Neuronal stem cell (in vitro differentiated cells): Measurements from ENCODE around the gene DCC.

Experiments
- DNase-seq: peaks from one replicate; pipeline ENCODE4 v3.0.0-alpha.2; 2013; ENCODE audit warnings: low spot score
- H2AFZ ChIP-seq: one replicate; pipeline ENCODE4 v1.6.1; 2013; ENCODE audit warnings: mild to moderate bottlenecking, low read length, inconsistent platforms
- H2AK5ac ChIP-seq: 2 replicates; pipeline ENCODE4 v1.6.1; 2013; ENCODE audit warnings: low read depth, mild to moderate bottlenecking, inconsistent platforms, low read length, moderate library complexity, mixed read lengths
- H2BK120ac ChIP-seq: 2 replicates; pipeline ENCODE4 v1.6.1; 2013; ENCODE audit warnings: low read depth, mild to moderate bottlenecking, inconsistent platforms, low read length, moderate library complexity, mixed read lengths
- H2BK12ac ChIP-seq: one replicate; pipeline ENCODE4 v1.6.1; 2013; ENCODE audit warnings: low read length, inconsistent platforms
- H2BK15ac ChIP-seq: 2 replicates; pipeline ENCODE4 v1.6.1; 2013; ENCODE audit warnings: mild to moderate bottlenecking, low read length, inconsistent platforms, mixed read lengths
- H2BK5ac ChIP-seq: one replicate; pipeline ENCODE4 v1.6.1; 2013; ENCODE audit warnings: inconsistent platforms, mild to moderate bottlenecking, low read length, moderate library complexity
- H3K14ac ChIP-seq: one replicate; pipeline ENCODE4 v1.6.1; 2013; ENCODE audit warnings: low read length, inconsistent platforms
- H3K18ac ChIP-seq: 2 replicates; pipeline ENCODE4 v1.6.1; 2013; ENCODE audit warnings: low read length, inconsistent platforms
- H3K23ac ChIP-seq: 2 replicates; pipeline ENCODE4 v1.6.1; 2013; ENCODE audit warnings: low read depth, mild to moderate bottlenecking, mixed read lengths, low read length, inconsistent platforms; ENCODE audit not compliant: poor library complexity
- H3K27ac ChIP-seq: replicated peaks from 3 replicates; pipeline ENCODE4 v1.5.1; 2013; ENCODE audit warnings: low read length, inconsistent platforms
- H3K27me3 ChIP-seq, 3 experiments: 2 replicates each; pipeline ENCODE4 v1.6.1; 2013; ENCODE audit warnings: low read length in 3 of 3, mild to moderate bottlenecking in 2 of 3, inconsistent platforms in 1 of 3, low read depth in 1 of 3, mixed read lengths in 1 of 3, moderate library complexity in 1 of 3; ENCODE audit not compliant: control insufficient read depth in 3 of 3, insufficient read depth in 3 of 3
- H3K36me3 ChIP-seq, 2 donors: replicated peaks in 1 of 2; 2 replicates each; pipeline ENCODE4 v1.6.1; 2013; ENCODE audit warnings: low read length in 2 of 2; ENCODE audit not compliant: control insufficient read depth in 2 of 2, insufficient read depth in 2 of 2
- H3K4ac ChIP-seq: 2 replicates; pipeline ENCODE4 v1.6.1; 2013; ENCODE audit warnings: inconsistent platforms, mild to moderate bottlenecking, low read length, moderate library complexity
- H3K4me1 ChIP-seq, 2 donors: 1 replicate in 1 of 2; 2 replicates in 1 of 2; pipeline ENCODE4 v1.6.1; 2013; ENCODE audit warnings: low read length in 2 of 2, low read depth in 1 of 2; ENCODE audit not compliant: control insufficient read depth in 2 of 2, insufficient read depth in 1 of 2
- H3K4me2 ChIP-seq: one replicate; pipeline ENCODE4 v1.6.1; 2013; ENCODE audit warnings: mild to moderate bottlenecking, low read length, inconsistent platforms; ENCODE audit not compliant: insufficient read depth, poor library complexity, severe bottlenecking
- H3K4me3 ChIP-seq, 2 donors: 2 replicates each; pipeline ENCODE4 v1.5.1; 2013; ENCODE audit warnings: low read length in 2 of 2, mild to moderate bottlenecking in 2 of 2, inconsistent platforms in 1 of 2, moderate library complexity in 1 of 2
- H3K79me1 ChIP-seq: one replicate; pipeline ENCODE4 v1.6.1; 2013; ENCODE audit warnings: low read depth, mild to moderate bottlenecking, inconsistent platforms, low read length, moderate library complexity
- H3K9ac ChIP-seq: one replicate; pipeline ENCODE4 v1.6.1; 2013; ENCODE audit warnings: mild to moderate bottlenecking, low read depth, low read length, inconsistent platforms; ENCODE audit not compliant: poor library complexity
- H3K9me3 ChIP-seq, 2 donors: replicated peaks in 1 of 2; 2 replicates each; pipeline versions ENCODE3 to v1.6.1; 2013; ENCODE audit warnings: low read length in 2 of 2, mild to moderate bottlenecking in 2 of 2, inconsistent platforms in 1 of 2, low read depth in 1 of 2, mixed read lengths in 1 of 2, moderate library complexity in 1 of 2; ENCODE audit not compliant: control insufficient read depth in 2 of 2, insufficient read depth in 1 of 2
- H4K8ac ChIP-seq: one replicate; pipeline ENCODE4 v1.6.1; 2013; ENCODE audit warnings: low read depth, mild to moderate bottlenecking, inconsistent platforms, low read length, moderate library complexity
- H4K91ac ChIP-seq: one replicate; pipeline ENCODE4 v1.6.1; 2013; ENCODE audit warnings: low read length, low read depth, mild to moderate bottlenecking, inconsistent platforms; ENCODE audit not compliant: poor library complexity
- WGBS, 2 donors: extraction: QIAGEN DNeasy Blood & Tissue Kit; methylation state at CpG; one replicate each; pipeline ENCODE4 v1.1.7; 2013; ENCODE audit warnings: missing lambda C conversion rate in 2 of 2, mixed read lengths in 1 of 2; ENCODE audit not compliant: insufficient read length in 2 of 2, insufficient replicate concordance in 1 of 2; ENCODE audit errors: extremely low coverage in 2 of 2; 5-methylcytosine and 5-hydroxymethylcytosine counted together

Gene DCC

DNA sequence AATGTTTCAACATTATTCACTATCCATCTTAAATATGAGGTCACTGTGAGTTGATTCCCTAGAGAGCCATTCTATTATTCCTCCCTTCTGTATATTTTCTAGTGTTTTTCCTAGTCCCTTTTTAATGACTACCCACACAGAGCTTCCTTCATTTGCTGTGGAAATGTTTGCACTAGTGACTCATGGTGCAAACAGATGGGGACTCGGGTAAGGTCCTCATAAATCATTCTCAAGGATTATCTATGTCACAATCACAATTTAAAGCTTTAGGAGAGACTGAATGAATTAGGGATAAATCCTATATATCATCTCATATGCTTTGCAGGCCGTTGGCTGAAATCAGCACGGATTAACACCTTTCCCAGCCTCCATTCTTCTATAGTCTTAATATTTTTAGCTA is 159.6 kb downstream of the DCC start:
- H3K36me3 ChIP-seq: no peaks in the 10 kb centered on the region
- WGBS, 2 donors: no CpG with 5 or more reads among the region's 3 CpGs

DNA sequence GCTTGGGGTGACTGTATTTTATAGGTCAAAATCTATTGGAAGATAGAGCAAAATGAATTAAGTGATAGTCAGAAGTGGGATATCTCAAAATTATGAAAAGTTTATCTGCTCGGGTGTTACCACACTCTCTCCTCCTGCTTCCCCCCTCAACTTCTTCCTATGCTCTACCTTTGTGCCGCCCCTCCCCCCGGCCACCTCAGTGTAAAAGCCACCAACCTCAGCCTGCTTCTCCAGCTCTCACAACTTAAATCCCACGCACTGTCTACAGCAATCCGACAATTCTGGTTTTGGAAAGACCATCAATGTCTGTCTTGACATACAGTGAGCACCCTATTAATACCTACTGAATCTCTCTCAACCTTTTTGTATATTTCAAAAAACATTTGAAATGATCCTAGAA is 164.6 kb downstream of the DCC start:
- no peak for DNase-seq
- Histone ChIP-seq H2AFZ (peak overlapping the region; percentile 42), H2AK5ac (no peak overlapping the region), H3K4me1 (no peaks in the 10 kb centered on the region), H2BK12ac (no peak overlapping the region), H3K9me3 (no peaks in the 10 kb centered on the region), H3K9ac (no peak overlapping the region), H3K4me3 (no peak overlapping the region), H2BK15ac (no peak overlapping the region), H3K18ac (no peak overlapping the region), H2BK5ac (no peak overlapping the region), H3K79me1 (no peaks in the 10 kb centered on the region), H4K8ac (no peak overlapping the region), H3K23ac (no peak overlapping the region), H3K36me3 (no peaks in the 10 kb centered on the region), H3K14ac (no peak overlapping the region), H2BK120ac (no peak overlapping the region), H3K4me2 (no peak overlapping the region), H4K91ac (no peak overlapping the region), H3K4ac (no peak overlapping the region), H3K27me3 (no peaks in the 10 kb centered on the region), H3K27ac (no peak overlapping the region)
- no CpG with 5 or more reads among the region's 5 CpGs for WGBS, 2 donors

More for the DNA sequence above, 159.6 kb downstream of the DCC start:
- no peaks in the 10 kb centered on the region for H3K27me3 ChIP-seq
- no peak overlapping the region for H3K14ac ChIP-seq
- no peak overlapping the region for H3K4me2 ChIP-seq
- no peak overlapping the region for H3K9ac ChIP-seq
- H2BK12ac ChIP-seq: no peak overlapping the region
- no peak overlapping the region for H3K18ac ChIP-seq
- H3K79me1 ChIP-seq: no peaks in the 10 kb centered on the region
- no peaks in the 10 kb centered on the region for H3K9me3 ChIP-seq
- H2BK15ac ChIP-seq: no peak overlapping the region
- no peak for DNase-seq
- H3K4ac ChIP-seq: no peak overlapping the region
- no peak overlapping the region for H4K8ac ChIP-seq
- no peak overlapping the region for H2BK120ac ChIP-seq
- H2AK5ac ChIP-seq: no peak overlapping the region
- H2BK5ac ChIP-seq: no peak overlapping the region
- H3K23ac ChIP-seq: no peak overlapping the region
- H4K91ac ChIP-seq: no peak overlapping the region
- no peak overlapping the region for H3K27ac ChIP-seq
- H2AFZ ChIP-seq: no peak overlapping the region
- H3K4me1 ChIP-seq: no peaks in the 10 kb centered on the region
- no peak overlapping the region for H3K4me3 ChIP-seq

DNA sequence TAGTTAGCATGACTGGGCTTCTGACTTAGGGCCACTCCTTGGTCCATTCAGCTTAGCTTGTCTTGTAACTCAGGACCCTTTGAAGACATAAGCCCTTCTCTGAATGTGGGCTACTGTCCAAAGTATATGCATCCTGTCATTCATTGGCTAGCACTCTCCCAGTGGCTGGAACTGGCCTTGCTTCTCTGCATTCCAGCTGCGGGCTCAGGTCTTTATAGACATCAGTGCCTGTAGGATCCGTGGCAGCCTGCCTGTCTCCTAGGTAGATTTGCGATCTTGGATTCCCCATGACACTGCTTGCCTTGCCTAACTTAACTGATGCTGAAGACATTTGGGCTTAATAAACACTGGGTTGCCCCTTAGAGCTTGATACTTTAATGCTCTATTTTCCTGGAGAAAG is 170.1 kb downstream of the DCC start:
- Histone ChIP-seq H3K23ac (no peak overlapping the region), H2BK5ac (no peak overlapping the region), H4K8ac (no peak overlapping the region), H3K4me2 (no peak overlapping the region), H2BK15ac (no peak overlapping the region), H3K27ac (no peak overlapping the region), H3K4me1 (no peaks in the 10 kb centered on the region), H3K18ac (no peak overlapping the region), H3K36me3 (no peaks in the 10 kb centered on the region), H3K4me3 (no peak overlapping the region), H3K14ac (no peak overlapping the region), H2BK120ac (no peak overlapping the region), H2AK5ac (no peak overlapping the region), H2BK12ac (no peak overlapping the region), H3K79me1 (no peaks in the 10 kb centered on the region), H3K27me3 (no peaks in the 10 kb centered on the region), H3K4ac (no peak overlapping the region), H4K91ac (no peak overlapping the region), H3K9me3 (no peaks in the 10 kb centered on the region), H3K9ac (no peak overlapping the region), H2AFZ (no peak overlapping the region)
- WGBS, 2 donors: no CpG with 5 or more reads among the region's 3 CpGs
- no peak for DNase-seq

DNA sequence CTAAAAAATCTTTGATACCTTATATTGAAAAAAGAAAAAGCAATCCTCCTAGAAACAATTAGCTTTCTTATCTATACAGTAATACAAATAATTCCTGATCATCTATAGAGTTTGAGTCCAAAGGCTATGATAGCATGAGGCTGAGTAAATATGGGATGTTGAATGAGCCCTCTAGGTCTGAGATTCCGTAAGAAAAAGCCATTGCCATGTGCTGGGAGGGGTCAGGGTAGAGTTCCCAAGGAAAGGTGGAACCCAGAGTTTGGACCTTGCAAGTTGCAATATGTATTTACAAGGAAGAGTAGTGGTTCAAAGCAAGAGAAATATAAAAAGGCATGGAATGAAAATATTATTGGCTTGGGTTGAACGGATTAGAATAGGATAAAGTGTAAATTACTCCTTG is 178.1 kb downstream of the DCC start:
- H4K8ac ChIP-seq: no peak overlapping the region
- H3K4me3 ChIP-seq: no peak overlapping the region
- no peak overlapping the region for H2BK12ac ChIP-seq
- H3K14ac ChIP-seq: no peak overlapping the region
- no peak overlapping the region for H3K27ac ChIP-seq
- no peak overlapping the region for H2BK5ac ChIP-seq
- no peak overlapping the region for H3K9ac ChIP-seq
- no peak overlapping the region for H2BK15ac ChIP-seq
- no peak overlapping the region for H3K23ac ChIP-seq
- H4K91ac ChIP-seq: no peak overlapping the region
- no peaks in the 10 kb centered on the region for H3K4me1 ChIP-seq
- no peaks in the 10 kb centered on the region for H3K79me1 ChIP-seq
- no peaks in the 10 kb centered on the region for H3K27me3 ChIP-seq
- no peak overlapping the region for H3K4ac ChIP-seq
- no peak overlapping the region for H3K4me2 ChIP-seq
- no peak overlapping the region for H3K18ac ChIP-seq
- 100% methylated on average over 1 of the region's 2 CpGs; no CpG with 5 or more reads in 1 of the 2 donors for WGBS, 2 donors
- H2AFZ ChIP-seq: no peak overlapping the region
- H3K36me3 ChIP-seq: no peaks in the 10 kb centered on the region
- no peaks in the 10 kb centered on the region for H3K9me3 ChIP-seq
- no peak overlapping the region for H2AK5ac ChIP-seq
- no peak overlapping the region for H2BK120ac ChIP-seq
- no peak for DNase-seq
